NCI-H2196 (cell line): ENCODE data around the gene SBNO2.
"Not testable (repeated sequence)": the region's sequence is repeated elsewhere in the genome, so short reads cannot be mapped to it uniquely, and the experiment has no call there.

ENCODE experiments used
- DNase-seq: peaks from one replicate; lab custom pipeline; 2025; ENCODE audit not compliant: unreplicated experiment; lab: John Stamatoyannopoulos, UW

Gene SBNO2

GRCh38 chr19:1136201-1136600 is 37.9 kb downstream of the SBNO2 start:
- peak; percentile 71 for DNase-seq

- no peak for DNase-seq
Observed at GRCh38 chr19:1135454-1135853, 38.6 kb downstream of the SBNO2 start.

- DNase-seq, result no peak
Observed at GRCh38 chr19:1134431-1134830, 39.6 kb downstream of the SBNO2 start.

- DNase-seq, result no peak
Observed at GRCh38 chr19:1133471-1133929, 40.6 kb downstream of the SBNO2 start.

GRCh38 chr19:1132552-1133383 is 41.3 kb downstream of the SBNO2 start:
- DNase-seq, result no peak

GRCh38 chr19:1131718-1132551 is 42.1 kb downstream of the SBNO2 start:
- no peak for DNase-seq

GRCh38 chr19:1130771-1131717 is 43.0 kb downstream of the SBNO2 start:
- DNase-seq, result no peak

GRCh38 chr19:1129535-1129934 is 44.5 kb downstream of the SBNO2 start:
- no peak for DNase-seq

- DNase-seq, result not testable (repeated sequence)
Observed at GRCh38 chr19:1129084-1129483, 45.0 kb downstream of the SBNO2 start.

- DNase-seq, result no peak
Observed at GRCh38 chr19:1128106-1128505, 46.0 kb downstream of the SBNO2 start.

GRCh38 chr19:1126984-1127760 is 46.9 kb downstream of the SBNO2 start:
- no peak for DNase-seq

GRCh38 chr19:1125601-1126467 is 48.2 kb downstream of the SBNO2 start:
- DNase-seq, result no peak

GRCh38 chr19:1123885-1124677 is 50.0 kb downstream of the SBNO2 start:
- DNase-seq, result no peak

- no peak for DNase-seq
Observed at GRCh38 chr19:1123381-1123780, 50.7 kb downstream of the SBNO2 start.

GRCh38 chr19:1122972-1123363 is 51.1 kb downstream of the SBNO2 start:
- DNase-seq, result peak; percentile 71

GRCh38 chr19:1122021-1122971 is 51.8 kb downstream of the SBNO2 start:
- no peak for DNase-seq

- DNase-seq, result no peak
Observed at GRCh38 chr19:1121395-1121794, 52.7 kb downstream of the SBNO2 start.
